ENCODE measurements around the gene SLC25A19.

SLC25A19 gene

DNA sequence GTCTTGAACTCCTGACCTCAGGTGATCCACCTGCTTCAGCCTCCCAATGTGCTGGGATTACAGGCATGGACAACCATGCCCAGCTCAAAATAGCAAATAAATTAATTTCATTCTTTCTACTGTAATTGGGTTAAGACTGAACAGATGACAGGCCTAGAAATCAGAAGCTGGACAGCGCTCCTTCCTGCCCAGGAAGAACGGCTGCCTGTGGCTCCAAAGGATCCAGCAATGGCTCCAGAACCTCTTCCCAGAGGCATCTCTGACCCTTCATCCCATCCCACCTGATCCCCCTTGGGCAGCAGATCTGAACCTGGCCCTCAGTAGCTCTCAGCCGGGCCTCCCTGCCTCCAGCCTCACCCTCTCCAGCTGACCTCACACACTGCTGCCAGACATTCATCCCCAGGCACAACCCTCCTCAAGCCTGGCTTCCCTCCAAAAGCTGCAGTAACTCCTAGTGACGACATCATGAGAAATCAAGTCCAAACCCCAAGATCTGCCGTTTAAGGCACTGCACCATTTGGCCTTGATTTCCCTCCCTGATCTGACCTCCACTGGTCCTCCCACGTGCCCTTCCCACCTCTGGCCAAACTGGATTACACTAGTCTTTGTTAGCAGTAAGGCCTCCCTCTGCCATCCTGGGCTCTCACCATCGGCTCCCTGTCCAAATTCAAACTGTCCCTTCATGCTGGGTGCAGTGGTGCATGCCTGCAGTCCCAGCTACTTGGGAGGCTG, 15.1 kb downstream of the SLC25A19 start:
- DNase-seq (ENCODE audit: low read depth), result peak; percentile 91
- no peak overlapping the region for H3K4me3 ChIP-seq (ENCODE audit: control insufficient read depth, low read depth, low read length)
- TF ChIP-seq, protein P1, sequence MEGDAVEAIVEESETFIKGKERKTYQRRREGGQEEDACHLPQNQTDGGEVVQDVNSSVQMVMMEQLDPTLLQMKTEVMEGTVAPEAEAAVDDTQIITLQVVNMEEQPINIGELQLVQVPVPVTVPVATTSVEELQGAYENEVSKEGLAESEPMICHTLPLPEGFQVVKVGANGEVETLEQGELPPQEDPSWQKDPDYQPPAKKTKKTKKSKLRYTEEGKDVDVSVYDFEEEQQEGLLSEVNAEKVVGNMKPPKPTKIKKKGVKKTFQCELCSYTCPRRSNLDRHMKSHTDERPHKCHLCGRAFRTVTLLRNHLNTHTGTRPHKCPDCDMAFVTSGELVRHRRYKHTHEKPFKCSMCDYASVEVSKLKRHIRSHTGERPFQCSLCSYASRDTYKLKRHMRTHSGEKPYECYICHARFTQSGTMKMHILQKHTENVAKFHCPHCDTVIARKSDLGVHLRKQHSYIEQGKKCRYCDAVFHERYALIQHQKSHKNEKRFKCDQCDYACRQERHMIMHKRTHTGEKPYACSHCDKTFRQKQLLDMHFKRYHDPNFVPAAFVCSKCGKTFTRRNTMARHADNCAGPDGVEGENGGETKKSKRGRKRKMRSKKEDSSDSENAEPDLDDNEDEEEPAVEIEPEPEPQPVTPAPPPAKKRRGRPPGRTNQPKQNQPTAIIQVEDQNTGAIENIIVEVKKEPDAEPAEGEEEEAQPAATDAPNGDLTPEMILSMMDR (conservative IDR thresholded peaks at IDR 0.05; ENCODE audit: control insufficient read depth, insufficient read depth, low read depth, low read length), result no peak

DNA sequence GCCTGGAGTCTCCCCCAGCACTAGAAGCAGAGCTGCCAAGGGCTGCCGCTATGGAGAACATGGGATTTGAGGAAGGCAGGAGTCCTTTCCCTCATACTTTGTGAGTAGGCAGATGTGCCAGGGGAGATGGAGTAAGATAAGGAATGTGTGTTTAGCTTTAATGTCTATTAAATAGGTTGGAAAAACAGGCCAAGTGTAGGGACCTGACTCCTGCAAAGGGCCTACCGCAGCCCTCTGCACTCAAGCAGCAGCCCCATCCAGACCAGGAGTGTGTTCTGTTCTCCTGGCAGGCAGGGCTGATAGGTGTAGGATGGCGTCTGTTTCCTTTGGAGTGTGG, 16.4 kb downstream of the SLC25A19 start:
- no peak overlapping the region for H3K4me3 ChIP-seq (ENCODE audit: control insufficient read depth, low read depth, low read length)

DNA sequence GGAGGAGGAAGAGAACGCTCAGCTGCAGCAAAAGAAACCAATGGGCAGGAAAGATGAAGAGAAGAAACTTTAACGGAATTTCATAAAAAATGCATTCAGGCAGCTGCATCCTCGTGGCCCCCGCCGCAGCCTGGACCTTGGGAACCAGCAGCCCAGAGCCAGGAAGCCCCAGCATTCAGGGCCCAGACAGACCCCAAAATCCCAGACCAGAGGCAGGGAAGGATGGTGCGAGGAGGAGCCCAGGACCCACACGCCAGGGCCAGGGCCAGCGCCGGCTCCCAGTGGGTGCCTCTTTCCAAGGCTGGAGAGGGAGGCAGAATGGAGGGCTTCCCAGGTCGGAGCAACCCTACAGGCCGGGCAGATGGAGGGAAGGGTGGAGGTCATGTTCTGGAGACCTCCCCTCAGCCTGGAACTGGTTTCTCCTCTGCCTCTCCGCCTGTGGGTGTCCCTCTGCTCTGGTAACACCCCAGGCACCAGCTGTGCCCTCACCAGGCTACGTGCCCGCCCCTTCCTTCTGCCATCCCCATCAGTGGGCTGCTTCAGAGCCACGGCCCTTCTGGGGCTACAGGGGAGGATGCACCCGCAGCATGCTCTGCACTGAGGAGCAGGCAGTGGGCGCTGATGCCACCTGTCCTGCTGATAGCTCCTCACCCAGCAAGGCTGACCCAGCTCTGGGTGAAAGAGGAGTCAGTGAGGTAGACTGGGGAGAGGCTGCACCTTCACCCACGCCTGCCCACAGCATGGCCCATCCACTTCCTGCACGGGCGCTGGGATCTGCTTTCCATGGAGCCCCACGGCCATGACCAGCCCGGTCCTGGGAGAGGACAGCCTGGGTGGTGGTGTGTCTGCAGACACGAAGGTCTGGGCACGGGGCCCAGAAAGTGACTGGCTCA, 17.0 kb downstream of the SLC25A19 start:
- peak; percentile 50 for DNase-seq (ENCODE audit: low read depth)
- TF ChIP-seq, protein P1 (conservative IDR thresholded peaks at IDR 0.05; ENCODE audit: control insufficient read depth, insufficient read depth, low read depth, low read length), result no peak
- peak overlapping the region; percentile 58 for H3K4me3 ChIP-seq (ENCODE audit: control insufficient read depth, low read depth, low read length)

More for the DNA sequence above, 16.4 kb downstream of the SLC25A19 start:
- TF ChIP-seq, protein P1 (conservative IDR thresholded peaks at IDR 0.05; ENCODE audit: control insufficient read depth, insufficient read depth, low read depth, low read length), result no peak
- no peak for DNase-seq (ENCODE audit: low read depth)

DNA sequence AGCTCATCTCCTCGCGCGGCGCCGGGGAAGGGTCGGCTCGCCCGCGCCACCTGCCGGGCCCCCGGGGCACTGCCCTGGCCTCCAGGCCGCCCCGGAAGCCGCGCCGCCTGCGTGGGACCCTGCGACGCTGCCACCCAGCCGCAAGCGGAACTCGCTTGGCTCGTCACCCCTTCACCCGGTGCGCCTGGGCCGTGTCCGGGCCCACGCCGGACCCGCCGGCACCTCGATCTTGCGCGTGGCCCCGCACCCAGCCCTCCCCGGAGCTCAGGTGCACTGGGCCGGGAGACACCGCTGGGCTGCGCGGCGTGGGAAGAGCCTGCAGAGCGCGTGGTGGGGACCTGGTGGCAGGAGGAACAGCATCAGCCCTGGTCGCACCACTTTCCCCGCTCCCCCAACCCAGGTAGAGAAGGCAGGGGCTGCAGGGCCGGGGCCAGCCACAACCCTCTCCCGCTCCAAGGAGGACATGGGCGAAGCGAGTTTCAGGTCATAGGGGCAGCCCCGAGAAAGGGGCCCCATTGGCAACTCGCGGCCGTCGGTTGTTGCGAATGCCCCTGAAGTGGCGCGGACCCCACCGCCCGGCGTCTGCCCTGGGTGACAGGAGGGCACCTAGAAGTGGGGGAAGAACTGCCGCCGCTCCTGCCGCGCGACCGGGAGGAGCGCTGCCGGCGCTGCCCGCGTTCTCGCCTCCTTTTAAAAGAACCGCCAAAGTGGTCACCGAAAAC, 17.8 kb downstream of the SLC25A19 start:
- TF ChIP-seq, protein P1 (conservative IDR thresholded peaks at IDR 0.05; ENCODE audit: control insufficient read depth, insufficient read depth, low read depth, low read length), result no peak
- DNase-seq (ENCODE audit: low read depth), result no peak
- peak overlapping the region; percentile 58 for H3K4me3 ChIP-seq (ENCODE audit: control insufficient read depth, low read depth, low read length)

DNA sequence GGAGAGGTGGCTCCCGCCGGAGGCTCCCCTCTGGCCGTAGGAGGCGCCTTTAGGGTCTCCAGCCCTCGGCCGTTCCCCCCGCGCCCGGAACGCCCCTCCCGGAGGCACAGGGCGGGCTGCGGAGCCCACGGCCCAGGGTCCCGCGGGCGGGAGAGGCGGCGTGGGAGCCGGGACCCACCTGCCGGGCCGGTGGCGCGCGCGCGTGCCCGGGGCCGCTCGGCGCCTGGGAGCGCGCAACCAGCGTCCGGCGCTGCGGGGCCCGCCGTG, 18.3 kb downstream of the SLC25A19 start, which contains the start of gene MIF4GD:
Gene MIF4GD (minus strand): TSS at position 266 of the 267 bp plus-strand sequence. CDS start 1,036 bp downstream, outside the sequence.
- peak; percentile 54 for DNase-seq (ENCODE audit: low read depth)
- TF ChIP-seq, protein P1 (conservative IDR thresholded peaks at IDR 0.05; ENCODE audit: control insufficient read depth, insufficient read depth, low read depth, low read length), result no peak
- peak within 1 kb of the TSS; percentile 79 for H3K4me3 ChIP-seq (ENCODE audit: control insufficient read depth, low read depth, low read length)

DNA sequence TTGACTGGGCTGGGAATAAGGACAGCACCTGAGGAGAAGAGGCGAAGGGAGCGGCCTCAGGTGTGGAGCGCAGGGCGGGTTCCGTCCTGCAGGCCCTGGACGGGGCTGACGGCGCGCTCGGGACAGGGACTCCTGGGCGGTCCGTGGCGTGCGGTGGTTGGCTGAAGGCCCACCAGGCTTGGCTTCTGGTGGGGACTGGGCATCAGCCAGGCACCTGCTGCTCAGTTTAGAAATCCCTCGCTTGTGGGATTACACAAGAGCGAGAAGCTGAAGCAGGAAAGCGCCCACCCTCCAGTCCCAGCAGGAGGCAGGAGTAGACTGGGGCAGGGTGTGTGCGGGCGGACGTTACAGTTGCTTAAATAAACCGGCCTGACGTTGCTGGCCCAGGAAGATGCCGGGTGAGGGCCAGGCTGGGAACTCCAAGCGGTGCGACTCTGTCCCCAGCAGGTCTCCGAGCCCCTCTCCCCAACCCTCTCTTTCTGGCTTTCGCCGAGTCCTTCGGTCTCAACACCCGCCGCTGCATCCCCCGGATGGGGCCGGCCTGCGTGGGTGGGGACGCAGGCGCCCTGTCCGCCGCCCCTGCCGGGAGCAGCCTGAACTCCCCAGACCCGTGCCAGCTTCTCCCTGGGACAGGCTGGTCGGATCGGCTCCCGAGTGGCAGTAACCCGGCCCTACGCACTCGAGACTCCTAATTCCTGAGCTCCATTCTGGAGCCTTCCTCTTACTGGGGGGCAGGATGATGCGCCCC, 18.8 kb downstream of the SLC25A19 start:
- peak overlapping the region; percentile 79 for H3K4me3 ChIP-seq (ENCODE audit: control insufficient read depth, low read depth, low read length)
- DNase-seq (ENCODE audit: low read depth), result peak; percentile 76
- TF ChIP-seq, protein P1 (conservative IDR thresholded peaks at IDR 0.05; ENCODE audit: control insufficient read depth, insufficient read depth, low read depth, low read length), result peak; percentile 38

Measured in fibroblast of mammary gland (primary cell).